Fibroblast of the conjunctiva (primary cell): ENCODE measurements around the gene CHN2.

Experiments
- DNase-seq: peaks from one replicate; pipeline ENCODE4 v3.0.0-alpha.2; 2010; ENCODE audit warnings: low read depth

Gene CHN2

DNA sequence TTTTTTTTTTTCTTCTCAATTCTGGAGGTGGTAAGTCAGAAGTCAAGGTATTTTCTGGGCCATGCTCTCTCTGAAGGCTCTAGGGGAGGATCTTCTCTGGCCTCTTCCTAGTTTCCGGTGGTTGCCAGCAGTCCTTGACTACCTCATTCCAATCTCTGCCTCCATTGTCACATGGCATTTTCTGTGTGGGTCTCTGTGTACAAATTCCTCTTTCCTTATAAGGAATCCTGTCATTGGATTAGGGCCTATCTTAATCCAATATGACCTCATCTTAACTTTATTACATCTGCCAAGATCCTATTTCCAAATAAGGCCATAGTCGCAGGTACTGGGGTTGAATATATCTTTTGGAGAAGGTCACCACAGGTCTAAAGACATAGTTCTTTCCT, 239.8 kb downstream of the CHN2 start:
- no peak for DNase-seq

DNA sequence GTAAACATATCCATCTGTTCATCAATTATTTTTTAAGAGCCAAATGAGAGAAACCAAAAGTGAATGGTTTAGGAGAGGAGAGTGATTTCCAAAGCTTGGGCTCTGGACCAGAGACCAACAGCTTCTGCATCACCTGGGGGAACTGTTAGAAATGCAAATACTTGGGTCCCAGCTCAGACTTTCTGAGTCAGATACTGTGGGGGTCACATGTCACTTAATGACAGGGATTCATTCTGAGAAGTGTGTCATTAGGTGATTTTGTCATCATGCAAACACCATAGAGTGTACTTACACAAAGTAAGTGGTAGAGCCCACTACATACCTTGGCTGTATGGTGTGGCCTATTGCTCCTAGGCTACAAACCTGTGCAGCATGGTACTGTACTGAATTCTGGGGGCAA, 240.6 kb downstream of the CHN2 start:
- DNase-seq, result no peak

DNA sequence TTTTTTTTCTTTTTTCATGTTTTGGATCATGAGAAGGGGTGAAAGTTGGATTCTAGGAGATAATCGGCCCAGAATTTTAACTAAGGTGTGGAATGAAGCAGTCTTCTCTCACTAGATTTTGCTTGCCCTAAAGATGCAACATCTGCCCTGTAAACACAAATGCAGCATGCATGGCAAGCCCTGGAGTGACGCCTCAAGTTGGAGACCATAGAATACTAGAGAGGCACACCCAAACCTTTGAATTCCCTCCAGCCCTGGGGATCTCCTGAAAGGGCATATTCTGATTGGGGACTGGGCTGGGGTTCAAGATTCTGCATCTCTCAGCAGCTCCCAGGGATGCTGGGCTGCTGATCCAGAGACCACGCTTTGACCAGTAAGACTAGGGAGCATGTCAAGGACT, 241.3 kb downstream of the CHN2 start:
- DNase-seq, result no peak

DNA sequence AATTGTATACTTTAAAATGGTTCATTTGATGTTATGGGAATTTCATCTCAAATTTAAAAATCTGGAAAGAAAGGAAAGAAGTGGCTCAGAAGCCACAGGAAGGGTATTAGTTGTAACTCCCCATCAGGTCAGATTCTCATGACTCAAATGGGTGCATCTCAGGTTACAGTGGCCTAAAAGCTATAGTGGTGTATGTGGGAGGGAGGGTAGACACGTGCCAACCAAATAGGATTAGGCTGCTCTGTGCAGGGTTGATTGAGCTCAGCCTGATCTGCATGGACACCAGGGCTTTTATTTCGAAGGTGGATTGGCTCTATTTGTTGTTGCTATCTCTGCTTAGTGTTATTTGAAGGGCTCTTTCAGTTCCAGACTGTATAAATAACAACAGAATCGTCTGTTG, 247.6 kb downstream of the CHN2 start:
- DNase-seq, result peak; percentile 14

DNA sequence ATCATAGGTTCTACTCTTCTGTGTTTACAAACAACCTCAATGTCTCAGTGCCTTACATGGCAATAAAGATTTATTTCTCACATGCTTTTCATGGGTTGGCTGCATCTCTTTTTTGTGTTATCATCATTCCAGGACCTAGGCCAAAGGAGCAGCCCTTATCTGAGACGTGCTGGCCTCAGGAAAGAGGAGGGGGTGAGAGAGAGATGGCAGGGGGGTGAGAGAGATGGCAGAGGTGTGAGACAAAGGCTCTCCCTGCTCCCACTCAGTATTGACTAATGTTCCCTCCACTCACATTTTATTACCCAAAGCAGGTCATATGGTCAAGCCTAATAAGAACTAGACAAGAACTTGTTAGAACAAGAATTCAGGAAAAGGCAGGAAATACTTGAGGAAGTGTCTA, 249.0 kb downstream of the CHN2 start:
- no peak for DNase-seq

DNA sequence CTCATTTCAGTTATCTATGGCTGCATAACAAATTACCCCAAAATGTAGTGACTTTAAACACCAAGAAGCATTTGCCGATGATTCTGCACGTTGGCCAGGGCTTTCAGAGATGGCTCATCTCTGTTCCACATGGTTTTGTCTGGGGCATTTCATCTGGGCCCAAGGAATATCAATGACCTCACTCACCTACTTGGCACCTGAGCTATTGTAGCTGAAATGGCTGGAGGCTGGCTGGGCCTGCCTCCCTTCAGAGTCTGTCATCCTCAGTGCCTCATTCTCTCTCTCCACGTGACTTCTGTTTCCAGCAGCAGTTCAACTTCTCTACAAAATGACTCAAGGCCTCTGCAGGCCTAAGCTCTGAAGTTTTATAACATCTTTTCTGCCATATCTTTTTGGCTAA, 249.7 kb downstream of the CHN2 start:
- DNase-seq, result no peak

DNA sequence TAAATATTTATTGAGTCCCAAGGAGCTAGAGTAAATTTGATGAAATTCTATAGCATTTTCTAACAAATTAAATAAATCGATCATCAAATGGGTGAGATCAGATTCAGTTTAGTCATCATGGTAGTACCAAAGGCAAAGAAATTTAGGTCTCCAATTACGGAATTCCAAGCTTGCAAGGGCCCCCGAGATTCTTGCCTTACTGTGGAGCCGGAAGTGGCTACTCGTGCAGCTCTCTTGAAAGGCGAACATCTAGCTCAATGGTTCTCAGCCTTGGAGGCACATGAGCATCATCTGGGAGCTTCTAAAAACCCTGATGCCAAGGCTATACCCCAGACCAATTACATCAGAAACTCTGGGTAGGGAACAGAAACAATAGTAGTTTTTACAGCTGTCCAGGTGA, 251.2 kb downstream of the CHN2 start:
- DNase-seq, result no peak

DNA sequence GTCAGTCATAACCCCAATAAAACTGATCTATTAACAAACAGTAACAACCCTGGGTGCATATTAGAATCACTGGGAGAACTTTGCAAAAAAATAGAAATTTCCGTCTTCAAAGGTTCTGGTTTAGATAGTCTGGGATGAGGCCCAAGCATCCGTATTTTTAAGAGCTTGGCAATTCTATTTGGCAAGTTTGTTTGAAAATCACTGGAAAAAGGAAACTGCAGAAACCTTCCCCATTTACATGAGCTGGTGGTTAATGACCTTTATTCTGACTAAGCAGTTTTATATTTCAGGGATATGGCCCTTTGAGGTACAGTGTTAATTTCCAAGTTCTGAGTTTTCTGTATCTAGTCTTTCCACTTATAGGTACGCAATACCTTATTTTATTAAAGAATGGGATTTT, 253.3 kb downstream of the CHN2 start:
- no peak for DNase-seq

DNA sequence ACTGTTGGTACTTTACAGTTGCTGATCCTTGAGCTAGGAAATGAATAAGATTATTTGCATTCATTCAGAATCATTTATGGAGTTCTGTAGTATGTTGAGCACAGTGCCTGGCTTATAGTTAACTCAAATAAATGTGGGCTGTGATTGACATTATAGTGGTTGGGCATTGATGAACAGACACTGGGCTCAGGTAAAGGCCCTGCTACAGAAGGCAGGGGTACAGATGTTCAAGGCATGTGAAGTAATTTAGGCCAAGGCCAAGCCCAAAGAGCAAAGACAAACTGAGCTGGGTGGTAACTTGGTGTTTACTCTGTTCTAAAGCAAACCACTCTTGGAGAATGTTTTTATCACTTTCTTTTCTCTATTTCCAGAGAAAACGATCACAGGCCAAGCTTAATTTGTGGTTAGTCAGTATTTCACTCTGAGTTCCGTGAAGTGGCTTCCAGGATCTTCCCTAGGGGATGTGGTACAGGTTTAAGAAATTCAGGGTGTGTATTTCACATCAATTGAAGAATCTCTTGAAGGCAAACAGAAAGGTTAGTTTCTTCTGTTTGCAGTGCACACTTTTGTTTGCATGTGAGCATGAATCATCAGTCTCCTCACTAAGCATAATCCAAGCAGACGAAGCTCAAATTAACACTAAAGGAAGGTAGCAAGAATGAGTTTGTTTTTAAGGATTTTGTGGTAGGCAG, 255.1 kb downstream of the CHN2 start:
- DNase-seq, result no peak

DNA sequence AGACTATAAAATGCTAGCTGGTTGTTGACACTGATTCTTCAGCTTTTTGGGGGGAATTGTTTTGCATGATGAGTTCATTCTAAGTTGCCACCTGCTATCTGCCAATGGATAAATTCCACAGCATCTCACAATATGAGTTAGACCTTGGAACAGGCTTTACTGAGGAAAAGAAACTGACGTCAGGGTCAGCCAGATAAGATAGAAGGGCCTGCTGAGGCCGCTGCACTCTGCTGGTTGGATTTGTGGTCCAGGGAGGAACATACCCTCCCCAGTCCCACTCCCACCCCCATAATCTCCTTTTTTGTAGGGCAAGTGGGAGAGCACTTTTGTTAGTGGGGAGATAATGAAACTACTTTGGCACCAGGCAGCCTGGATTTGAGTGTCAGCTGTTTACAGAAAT, 258.4 kb downstream of the CHN2 start:
- no peak for DNase-seq

DNA sequence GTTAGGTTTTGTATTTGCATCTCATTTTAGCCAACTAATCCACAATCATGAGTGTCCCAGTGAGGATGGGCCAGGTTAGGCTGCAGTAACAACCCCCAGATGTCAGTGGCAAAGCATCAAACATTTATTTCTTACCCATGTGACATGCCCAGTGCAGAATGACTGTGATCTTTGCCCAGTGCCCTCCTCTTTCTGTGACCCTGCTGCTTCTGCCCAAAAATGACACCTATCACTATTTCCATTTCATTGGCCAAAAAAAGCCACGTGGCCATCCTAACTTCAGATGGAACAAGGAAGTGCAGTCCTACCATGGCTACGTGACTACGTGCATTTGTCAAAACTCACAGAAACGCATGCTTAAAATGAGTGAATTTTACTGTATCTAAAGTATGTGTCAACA, 259.9 kb downstream of the CHN2 start:
- no peak for DNase-seq

DNA sequence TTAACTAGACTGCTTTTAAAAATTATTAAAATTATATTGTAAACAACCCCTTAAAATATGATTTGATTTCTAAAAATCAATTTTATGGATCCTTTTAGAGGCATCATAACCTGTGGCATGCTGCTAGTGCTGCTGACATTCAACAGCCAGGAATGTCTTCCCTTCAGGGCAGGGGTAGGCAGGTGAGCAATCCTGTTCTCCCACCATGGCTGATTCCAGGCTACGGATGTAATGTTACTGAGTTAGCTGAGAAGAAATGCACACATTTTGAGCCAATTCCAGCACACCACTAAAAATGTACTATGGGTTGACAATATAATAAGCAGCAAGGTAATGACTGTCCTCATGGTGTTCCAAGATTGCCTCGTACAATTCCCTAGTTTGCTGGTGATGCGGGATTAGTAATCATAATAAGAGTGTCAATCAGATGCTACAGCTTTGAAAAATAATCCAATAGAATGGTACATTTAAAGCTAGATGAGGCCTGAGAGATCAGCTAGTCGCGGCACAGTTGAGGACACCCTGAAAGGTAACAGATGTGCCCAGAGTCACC, 260.4 kb downstream of the CHN2 start:
- DNase-seq, result no peak

DNA sequence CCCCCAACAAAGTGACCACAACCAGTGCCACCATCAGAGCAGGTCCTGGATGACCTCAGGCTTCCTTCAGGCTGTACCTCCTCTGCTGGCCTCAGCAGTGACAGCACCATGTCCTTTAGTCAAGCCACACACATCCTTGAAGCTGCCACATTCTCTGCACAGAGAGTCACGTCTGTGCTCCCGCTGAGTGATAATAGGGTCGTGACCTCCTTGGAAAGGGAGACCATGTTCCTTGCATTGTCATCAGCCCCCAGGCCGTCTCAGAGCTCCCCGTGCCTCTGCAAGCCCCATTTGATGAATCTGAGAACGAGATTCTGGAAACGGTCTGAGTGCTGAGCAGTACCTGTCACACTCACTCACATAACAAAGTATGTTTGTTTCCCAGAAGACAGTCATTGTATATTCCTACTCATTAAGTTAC, 262.6 kb downstream of the CHN2 start:
- no peak for DNase-seq

DNA sequence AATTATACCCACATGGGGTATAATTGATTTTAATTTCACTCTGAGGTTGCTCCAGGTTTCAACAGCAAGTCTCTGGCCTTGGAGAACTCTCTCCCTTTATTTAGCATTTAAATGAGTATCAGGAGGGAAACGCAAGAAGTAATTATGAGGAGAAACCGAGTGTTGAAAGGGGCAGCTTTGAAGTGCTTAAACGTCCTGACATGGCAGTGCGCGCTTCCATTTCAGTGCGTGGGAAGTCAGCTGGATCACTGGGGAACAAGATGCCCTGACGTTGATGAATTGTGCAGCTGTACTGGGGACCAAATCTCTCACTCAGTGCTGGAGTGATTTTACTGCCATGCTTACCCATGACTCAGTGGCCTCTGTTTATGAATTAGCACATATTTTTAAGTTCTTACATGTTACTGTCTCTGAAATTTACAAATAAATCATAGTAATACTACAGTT, 263.0 kb downstream of the CHN2 start:
- DNase-seq, result no peak

DNA sequence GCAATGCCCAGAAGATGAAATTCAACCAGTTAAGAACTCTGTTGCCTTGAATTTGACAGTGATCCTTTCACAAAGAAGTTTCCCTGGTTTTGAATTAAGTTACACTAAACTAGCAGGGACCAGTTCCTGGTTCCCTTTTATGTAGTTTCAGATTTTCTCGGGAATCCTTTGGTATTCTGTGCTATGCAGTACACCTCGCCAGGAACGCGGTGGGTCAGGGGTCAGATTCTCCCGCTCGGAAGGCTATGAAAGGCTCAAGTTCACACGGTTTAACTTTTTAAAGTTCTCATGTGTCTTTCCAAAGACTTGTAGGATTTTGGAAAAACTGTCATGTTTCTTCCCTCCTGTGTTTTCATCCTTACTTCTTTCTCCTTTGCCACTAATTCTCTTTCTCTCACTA, 264.4 kb downstream of the CHN2 start:
- no peak for DNase-seq

DNA sequence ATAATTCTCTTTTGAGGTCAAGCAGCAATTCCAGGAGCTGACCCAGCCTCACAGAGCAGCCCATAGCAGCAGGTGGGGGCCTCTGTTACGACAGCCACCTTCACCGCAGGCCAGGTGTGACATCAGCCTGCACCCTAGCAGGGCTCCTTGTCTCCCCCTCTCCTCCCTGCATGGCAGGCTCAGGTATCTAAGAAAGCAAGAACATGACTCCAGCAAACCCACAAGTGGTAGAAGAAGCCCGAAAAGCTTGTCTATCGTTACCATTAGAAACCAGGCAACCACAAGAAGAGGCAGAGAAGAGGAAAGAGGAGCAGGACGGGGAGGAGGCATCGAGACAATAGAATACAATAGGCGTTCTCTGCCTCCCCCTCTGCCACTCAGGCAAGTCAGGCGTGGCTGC, 265.0 kb downstream of the CHN2 start:
- no peak for DNase-seq

DNA sequence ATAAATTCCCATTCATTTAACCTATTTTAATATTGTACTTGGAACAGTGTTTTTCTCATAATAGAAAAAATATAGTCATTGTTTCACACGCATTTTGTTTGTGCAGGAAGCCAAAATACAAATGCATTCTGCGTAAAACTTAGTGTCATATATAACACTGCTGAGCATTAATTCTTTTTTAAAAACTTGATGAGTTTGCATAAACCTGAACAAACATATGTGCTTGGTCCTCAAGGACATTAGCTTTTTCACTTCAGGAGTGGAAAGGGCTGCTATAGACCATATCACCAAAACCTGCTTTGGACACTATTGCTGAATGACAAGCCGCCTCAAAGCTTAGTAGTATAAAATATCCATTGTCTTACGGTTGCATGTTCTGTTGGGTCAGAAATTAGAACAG, 267.4 kb downstream of the CHN2 start:
- no peak for DNase-seq

DNA sequence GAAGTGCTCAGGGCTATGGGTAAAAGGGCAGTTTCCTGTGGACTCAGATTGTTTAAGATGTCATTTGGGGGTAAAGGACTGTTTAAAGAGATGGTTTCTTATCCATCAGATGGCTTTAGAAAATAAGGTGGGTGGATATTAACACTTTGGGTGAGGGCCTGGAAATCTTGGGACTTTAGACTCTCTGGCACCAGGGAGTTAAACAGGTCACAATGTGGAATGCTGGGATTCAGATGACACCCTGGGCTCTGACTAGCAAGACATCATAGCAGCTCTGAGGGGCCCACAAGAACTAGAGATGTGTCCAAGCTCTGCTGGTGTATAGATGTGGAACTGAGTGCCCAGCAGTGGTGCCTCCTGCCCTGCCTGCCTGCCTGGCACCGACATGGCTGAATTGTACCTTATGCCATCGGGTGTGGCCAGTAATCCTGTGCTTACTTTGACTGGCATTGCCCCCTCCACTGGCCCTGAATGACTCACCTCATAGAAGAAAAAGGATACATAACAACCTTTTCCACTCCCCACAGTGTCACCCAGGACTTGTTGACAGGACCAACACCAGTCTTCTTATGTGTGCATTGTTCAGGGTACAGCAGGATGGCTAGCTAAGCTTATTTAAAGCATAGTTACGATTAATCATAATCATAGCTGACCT, 269.1 kb downstream of the CHN2 start:
- no peak for DNase-seq

DNA sequence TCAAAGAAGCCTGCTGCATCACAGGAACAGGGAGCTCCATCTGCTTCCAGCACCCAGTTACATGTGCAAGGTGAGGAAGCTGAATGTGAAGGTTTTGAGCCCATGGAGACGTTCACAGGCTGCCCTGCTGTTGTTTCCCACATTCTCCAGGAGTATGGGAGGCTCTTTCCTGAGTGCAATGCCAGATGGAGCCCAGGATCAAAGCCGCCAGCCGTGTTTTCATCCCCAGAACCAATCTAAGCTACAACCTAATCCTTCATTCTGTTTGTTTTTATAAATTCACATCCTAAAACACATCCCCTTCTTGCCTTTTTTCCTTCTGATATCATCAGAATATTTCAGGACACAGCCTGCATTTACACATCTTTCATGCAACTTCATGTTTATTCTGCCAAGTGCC, 270.2 kb downstream of the CHN2 start:
- DNase-seq, result no peak

DNA sequence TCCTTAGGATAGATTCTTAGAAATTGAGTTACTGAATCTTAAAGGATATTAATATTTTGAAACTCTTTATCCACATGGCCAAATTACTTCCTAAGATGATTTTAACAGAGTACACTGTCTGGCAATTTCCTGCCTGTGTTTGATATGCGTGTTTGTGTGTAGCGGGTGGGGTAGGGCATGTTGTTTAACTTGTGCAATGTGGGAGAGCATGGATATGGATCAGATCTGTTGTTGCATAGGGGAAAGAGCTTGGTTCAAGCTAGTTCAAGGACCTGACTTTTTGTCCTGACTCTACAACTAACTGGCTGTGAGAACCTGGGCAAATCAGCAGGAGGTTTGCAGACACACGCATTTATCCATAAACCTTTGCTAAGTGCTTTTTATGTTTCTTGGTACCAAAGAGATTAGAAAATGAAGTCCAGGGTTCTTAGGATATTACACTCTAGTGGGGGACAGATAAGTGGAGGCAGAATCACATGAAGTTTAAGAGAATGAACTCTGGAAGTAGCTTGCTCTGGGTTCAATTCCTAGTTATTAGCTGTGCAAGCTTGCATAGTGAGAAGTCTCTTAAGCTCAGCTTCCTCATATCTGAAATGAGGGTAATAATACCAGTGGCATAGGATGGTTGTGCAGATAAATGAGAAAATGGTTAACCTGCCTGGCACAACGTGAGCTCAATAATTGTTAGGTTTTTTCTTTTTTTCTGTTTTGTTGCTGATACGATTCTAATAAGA, 272.8 kb downstream of the CHN2 start:
- no peak for DNase-seq

DNA sequence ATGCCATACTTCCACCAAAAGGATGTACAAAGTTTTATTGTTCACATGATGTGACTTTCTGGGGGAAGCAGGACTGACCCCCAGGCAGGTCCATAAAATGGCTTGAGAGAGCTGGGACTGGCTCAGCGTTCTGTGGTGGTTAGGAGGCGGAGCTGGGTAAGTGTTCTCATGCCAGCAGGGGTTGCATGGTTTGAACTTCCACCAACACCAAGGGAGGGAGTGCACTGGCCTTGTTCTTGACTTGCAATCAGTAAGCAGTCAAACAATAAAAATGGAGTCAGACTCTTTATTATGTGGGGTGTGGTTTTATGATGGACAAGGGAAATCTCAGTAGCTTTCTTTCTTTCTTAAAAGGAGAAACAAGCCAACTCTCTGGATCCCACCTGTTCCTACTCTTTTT, 273.6 kb downstream of the CHN2 start:
- DNase-seq, result no peak

DNA sequence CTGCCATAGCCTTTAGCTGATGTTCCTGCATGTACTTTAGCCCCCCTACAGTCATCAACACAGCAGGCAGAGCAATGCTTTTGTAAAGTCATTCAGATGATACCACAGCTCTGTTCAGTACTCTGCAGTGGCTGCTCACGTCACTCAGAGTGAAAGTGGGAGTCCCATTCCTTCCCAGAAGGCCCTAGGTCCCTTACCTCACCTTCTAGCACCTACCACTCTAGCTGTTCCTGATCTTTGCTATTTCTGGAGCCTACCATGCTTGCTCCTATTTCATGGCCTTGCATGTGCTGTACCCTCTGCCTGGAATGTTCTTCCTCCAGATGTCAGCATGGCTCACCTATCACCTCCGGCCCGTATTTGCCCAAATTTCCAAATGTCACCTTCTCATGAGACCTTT, 274.7 kb downstream of the CHN2 start:
- DNase-seq, result no peak

DNA sequence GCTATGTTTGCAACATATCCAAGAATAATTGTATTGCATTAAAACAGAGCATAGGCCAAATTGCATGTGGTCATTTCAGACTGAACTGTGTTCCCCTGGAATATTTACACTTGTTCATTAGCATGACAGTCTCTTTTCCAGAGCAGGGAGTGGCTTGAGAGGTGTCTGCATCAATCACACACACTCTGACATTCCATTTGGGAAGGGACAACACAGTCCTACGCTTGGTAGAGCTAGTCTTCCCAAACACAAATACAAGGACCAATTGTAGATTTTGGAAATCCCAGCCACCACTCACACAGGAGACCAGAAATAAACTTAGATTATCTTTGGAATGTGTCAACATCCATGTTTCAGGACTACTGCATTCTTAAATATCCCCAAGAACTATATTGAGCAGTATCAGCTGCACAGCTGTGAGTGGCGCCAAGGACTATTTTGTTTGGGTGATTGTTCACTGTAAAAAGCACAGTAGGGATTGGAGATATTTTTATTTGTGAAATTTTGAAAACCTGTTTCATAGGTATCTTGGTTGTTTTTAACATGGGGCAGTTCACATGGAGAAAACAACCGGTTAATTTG, 275.5 kb downstream of the CHN2 start:
- no peak for DNase-seq
